Activated CD8-positive, alpha-beta memory T cell treated with anti-CD3 and anti-CD28 coated beads, Interleukin-2, amount 50 U/mL, for 24 hours (primary cell): Measurements from ENCODE around the gene SEC14L3.
"Not testable (repeated sequence)": the region's sequence is repeated elsewhere in the genome, so short reads cannot be mapped to it uniquely, and the experiment has no call there.

Experiments used
- DNase-seq: peaks from one replicate; pipeline ENCODE4 v3.0.0-alpha.2; 2020; ENCODE audit errors: extremely low read depth

The SEC14L3 gene

GRCh38 chr22:30486118-30486517, 14.3 kb upstream of the SEC14L3 start:
- DNase-seq: no peak

- peak; percentile 44 for DNase-seq
Measured at GRCh38 chr22:30485362-30485988, 13.7 kb upstream of the SEC14L3 start.

- no peak for DNase-seq
Measured at GRCh38 chr22:30483169-30483568, 11.4 kb upstream of the SEC14L3 start.

GRCh38 chr22:30481711-30482110, 9.9 kb upstream of the SEC14L3 start:
- no peak for DNase-seq

DNA sequence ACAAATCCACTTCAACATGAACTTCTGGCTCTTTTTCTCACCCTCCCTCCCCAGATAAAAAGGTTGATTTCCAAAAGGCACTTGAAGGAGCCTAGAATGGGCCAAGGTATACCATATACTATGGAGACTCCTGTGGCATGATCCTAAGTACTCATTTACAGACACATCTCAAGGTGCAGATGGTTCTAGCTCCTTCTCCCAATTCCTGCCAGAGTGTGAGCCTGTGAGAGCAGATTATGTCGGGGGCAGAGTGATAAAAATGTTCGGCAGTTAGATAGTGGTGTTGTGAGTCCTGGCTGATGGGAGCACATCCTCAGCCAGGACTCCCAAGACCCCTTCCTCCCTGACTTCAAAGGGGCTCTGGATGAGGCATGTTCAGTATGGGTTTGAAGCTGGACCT, 8.2 kb upstream of the SEC14L3 start:
- DNase-seq: no peak

DNA sequence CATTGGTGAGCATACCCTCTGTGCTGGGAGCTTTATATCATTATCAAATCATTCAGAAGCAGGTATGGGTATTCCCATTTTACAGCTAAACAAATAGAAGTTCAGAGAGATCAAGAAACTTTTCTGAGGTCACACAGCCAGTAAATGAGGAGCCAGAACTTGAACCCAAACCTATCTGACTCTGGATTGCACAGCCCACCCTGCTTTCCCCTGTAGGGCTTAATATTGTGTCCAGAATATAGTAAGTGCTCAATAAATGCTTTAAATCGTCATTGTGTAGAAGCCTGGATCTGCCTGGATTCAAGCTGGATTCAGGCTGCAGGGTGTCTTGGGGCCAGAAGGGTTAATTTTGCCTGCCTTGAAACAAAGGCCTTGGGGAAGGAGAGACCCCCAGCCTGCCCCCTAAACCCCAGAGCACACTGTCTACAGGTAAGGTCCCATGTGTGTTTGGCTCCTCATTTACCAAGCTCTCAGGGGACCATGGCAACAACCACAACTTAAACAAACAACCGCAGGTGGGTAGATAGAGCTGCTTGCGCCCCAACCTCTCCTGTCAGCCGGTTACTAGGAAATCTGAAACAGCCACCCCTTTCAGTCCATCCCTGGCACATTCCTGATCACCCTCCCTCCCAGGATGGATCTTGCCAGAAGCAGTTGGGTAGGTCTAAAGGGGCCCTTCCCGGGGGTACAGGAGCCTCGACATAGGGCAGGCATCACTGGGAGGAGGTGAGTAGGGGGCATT, 3.0 kb upstream of the SEC14L3 start:
- no peak for DNase-seq

GRCh38 chr22:30474121-30474520, 2.3 kb upstream of the SEC14L3 start:
- no peak for DNase-seq

GRCh38 chr22:30472994-30473720, 1.3 kb upstream of the SEC14L3 start:
- no peak for DNase-seq

GRCh38 chr22:30470655-30471054, 1.2 kb downstream of the SEC14L3 start:
- no peak for DNase-seq

DNA sequence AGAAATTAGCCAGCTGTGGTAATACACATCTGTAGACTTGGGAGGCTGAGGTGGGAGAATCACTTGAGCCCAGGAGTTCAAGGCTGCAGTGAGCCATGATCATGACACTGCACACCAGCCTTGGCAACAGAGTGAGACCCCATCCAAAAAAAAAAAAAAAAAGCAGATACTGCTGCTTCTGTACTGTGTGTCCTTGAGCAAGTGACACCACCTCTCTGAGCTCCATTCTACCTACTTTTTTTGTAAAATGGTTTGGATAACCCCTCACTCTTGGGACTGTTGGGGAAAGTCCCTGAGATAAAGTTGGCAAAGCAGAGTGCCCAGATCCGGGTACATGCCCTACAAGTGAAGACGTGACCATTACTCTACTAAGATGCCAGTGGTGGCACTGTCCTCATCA, 2.7 kb downstream of the SEC14L3 start:
- DNase-seq: no peak

DNA sequence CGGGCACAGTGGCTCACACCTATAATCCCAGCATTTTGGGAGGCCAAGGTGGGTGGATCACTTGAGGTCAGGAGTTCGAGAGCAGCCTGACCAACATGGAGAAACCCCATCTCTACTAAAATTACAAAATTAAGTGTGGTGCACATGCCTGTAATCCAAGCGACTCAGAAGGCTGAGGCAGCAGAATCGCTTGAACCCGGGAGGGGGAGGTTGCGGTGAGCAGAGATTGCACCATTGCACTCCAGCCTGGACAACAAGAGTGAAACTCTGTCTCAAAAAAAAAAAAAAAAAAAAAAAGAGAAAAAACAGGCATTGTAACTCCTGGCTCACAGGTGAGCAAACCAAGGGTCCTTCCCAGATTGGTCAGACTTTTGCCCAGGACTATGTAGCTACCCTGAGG, 11.3 kb downstream of the SEC14L3 start:
- not testable (repeated sequence) for DNase-seq

- no peak for DNase-seq
Measured at GRCh38 chr22:30460147-30460546, 11.7 kb downstream of the SEC14L3 start.

DNA sequence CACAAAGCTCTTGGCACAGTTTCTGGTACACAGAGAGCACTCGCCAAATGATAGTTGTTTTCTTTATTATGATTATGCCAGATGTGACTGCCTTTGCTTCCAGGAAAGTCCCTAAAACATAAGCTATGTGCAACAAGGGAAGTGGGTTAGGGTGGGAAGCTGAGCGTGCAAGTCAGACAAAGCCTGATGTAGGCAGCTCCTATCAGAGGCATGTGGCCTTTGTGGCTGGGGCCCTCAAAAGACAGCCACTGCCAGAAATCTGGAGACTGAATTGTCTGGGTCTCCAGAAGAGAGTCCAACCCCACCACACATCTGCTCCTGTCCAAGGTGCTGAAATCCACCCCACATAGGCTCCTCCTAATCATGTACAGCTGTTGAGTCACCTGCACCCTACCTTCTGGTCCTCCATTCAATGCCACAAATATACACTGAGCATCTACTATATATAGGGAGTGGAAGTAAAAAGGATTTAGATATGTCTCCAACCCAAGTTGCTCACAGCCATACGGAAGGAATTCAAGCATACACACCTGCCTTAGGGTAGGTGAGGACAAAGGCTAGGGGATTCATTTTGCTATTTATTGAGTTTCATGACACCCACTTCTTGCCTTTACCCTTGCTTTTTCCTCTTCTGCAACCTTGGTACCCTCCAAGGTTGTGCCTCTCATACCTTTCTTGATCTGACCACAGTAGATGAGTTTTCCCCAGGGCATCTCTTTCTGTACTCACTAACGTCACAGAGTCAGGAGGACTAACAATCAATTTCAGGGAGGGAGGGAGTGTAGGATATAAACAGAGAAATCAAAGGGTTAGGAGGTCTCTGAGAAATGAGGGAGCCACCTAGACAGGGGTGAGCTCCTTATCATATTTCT, 12.4 kb downstream of the SEC14L3 start:
- DNase-seq: no peak

GRCh38 chr22:30457981-30458380, 13.8 kb downstream of the SEC14L3 start:
- DNase-seq: no peak

- DNase-seq: no peak
Measured at GRCh38 chr22:30455075-30455840, 16.6 kb downstream of the SEC14L3 start.

DNA sequence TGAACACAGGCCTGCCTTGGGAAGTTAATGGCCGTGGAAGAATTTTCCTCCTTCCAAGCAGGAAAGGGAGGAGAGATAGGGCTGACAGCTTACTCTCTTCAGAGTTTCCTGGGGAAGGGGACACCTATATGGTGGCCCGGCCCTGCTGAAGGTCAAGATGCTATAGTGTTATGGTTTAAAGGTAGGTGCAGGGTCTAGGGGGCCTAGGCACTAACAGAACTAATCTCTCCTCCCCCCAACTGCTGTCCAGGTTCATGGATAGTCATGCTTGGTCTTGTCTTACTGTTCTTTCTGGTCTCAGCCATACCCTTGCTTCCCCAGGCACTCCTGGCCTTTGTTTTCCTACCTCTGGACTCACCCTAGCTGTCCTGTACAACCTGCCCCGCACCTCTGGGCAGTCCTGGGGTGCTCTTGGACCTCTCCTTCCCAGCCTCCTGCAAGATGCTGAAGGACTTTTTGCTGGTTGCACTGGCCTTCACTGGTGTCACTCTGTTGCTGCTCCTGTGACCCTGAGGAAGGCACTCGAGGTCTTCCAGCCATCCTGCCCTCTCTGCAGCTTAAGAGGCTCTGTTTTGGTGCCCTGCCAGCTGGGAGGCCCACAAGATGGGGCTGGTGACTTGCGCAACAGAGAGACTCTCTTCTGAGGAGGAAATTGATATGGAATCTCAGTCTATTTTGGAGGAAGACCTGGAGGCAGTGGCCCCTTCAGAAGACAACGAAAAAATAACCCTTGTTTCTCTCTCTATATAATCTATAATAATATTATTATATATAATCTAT, 17.9 kb downstream of the SEC14L3 start:
- DNase-seq: no peak

DNA sequence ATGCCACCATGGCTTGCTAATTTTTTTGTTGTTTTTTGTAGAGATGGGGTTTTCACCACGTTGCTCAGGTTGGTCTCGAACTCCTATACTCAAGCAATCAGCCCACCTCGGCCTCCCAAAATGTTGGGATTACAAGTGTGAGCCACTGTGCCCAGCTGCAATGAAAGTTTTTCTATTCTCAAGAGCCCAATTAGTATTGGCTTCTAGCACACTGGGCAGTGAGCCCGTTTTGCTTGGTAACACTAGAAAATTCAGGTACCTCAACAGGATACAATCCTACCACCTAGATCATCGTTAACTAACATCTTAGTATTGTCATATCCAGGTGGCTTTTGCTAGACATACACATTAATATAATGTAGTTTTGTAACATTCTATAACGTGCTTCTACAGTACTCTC, 19.0 kb downstream of the SEC14L3 start:
- no peak for DNase-seq

DNA sequence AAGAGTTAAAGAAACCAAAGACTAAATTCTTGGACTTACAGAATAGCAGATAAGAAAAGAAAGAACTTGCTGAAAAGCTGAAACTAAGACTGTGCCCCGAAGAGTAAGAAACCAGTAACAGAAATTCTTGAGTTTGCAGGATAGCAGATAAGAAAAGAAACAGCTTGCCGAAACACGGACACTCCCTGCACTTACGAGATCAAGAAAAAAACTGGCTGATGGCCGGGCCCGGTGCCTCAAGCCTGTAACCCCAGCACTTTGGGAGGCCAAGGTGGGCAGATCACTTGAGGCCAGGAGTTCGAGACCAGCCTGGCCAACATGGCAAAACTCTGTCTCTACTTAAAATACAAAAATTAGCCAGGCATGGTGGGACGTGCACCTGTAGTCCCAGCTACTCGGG, 20.3 kb downstream of the SEC14L3 start:
- not testable (repeated sequence) for DNase-seq

GRCh38 chr22:30447656-30448055, 24.2 kb downstream of the SEC14L3 start:
- DNase-seq: no peak

DNA sequence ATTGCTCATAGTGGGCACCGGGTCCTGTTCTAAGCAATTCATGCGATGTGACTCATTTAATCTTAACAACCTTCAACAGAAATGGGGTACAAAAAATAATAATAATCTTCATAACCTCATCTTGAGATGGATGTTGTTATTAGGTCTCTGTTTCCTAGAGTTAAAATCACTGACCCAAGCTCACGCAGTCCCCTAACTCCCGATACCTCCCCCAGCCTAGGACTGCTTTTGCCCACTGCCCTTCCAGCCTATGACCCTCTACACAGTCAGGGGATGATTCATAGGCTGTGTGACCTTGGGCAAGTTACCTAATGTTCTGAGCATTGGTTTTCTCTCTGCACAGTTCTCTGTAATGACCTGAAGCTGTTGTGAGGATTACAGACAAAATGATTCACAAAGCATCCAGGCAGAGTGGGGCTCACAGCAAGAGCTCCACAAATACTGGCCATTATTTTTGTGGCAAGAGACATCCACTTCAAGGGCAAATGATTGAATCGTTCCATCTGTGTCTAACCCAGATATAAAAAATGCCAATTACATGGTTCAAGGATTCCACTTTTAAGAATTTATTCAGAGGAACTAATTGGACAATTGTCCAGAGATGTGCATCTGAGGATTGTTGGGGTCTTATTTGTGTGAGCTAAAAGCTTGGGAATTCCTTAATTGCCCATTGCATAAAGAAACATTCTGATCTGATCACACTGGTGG, 26.2 kb downstream of the SEC14L3 start:
- DNase-seq: no peak
